GM12878 (cell line): ENCODE results near the gene PCBP4.

Experiments
- CTCF ChIP-seq, 3 experiments: IDR thresholded peaks in 2 of 3; conservative IDR thresholded peaks in 1 of 3; 2 replicates each; pipeline ENCODE4 v1.5.1; 2011; ENCODE audit warnings: low read depth in 3 of 3, low read length in 3 of 3, mild to moderate bottlenecking in 3 of 3, control low read depth in 2 of 3, moderate library complexity in 2 of 3, inconsistent platforms in 1 of 3, mixed read lengths in 1 of 3; ENCODE audit not compliant: control insufficient read depth in 2 of 3, insufficient read depth in 1 of 3; ENCODE audit errors: extremely low read depth in 1 of 3
- E2F4 ChIP-seq: IDR thresholded peaks from 2 replicates; pipeline ENCODE4 v1.6.1; 2012; ENCODE audit warnings: low read depth, low read length, improper control_type of control experiment
- EZH2 ChIP-seq: IDR thresholded peaks from 2 replicates; pipeline ENCODE4 v1.6.1; 2012; ENCODE audit warnings: low read depth, mild to moderate bottlenecking, control low read depth, inconsistent platforms, low read length, borderline replicate concordance; ENCODE audit not compliant: control insufficient read depth
- RELA ChIP-seq: fragments of 450-650 bp; IDR thresholded peaks from 2 replicates; pipeline ENCODE4 v1.8.0; 2014; ENCODE audit warnings: borderline replicate concordance; ENCODE audit not compliant: partially characterized antibody
- SMAD5 ChIP-seq: IDR thresholded peaks from 2 replicates; pipeline ENCODE4 v1.6.1; 2016; ENCODE audit warnings: antibody characterized with exemption, low read depth
- SRF ChIP-seq, 2 experiments: IDR thresholded peaks; 2 replicates each; pipeline ENCODE4 v1.6.1; 2011; ENCODE audit warnings: low read depth in 2 of 2, low read length in 2 of 2, mild to moderate bottlenecking in 1 of 2, moderate library complexity in 1 of 2
- TAF1 ChIP-seq: IDR thresholded peaks from 2 replicates; pipeline ENCODE4 v1.6.1; 2011; ENCODE audit warnings: mild to moderate bottlenecking, low read depth, low read length, borderline replicate concordance
- ZBTB33 ChIP-seq: fragments of 450-650 bp; IDR thresholded peaks from 2 replicates; pipeline ENCODE4 v1.6.1; 2017; ENCODE audit warnings: mild to moderate bottlenecking
- ZNF274 ChIP-seq: IDR thresholded peaks from one replicate; pipeline ENCODE4 v1.8.0; 2011; ENCODE audit not compliant: insufficient read length, insufficient read depth
- ZNF592 ChIP-seq: fragments of 450-650 bp; IDR thresholded peaks from 2 replicates; pipeline ENCODE4 v1.6.1; 2017; ENCODE audit warnings: mild to moderate bottlenecking, moderate library complexity

GRCh38 chr3:52002748-52003147 is 35.5 kb upstream of the PCBP4 start:
- TF ChIP-seq E2F4 (no peak), SMAD5 (no peak), CTCF (IDR thresholded peaks at IDR 0.05 in 2 of 3, conservative IDR thresholded peaks at IDR 0.05 in 1 of 3; ENCODE audit: control insufficient read depth in 2 of 3, extremely low read depth in 1 of 3, insufficient read depth in 1 of 3, low read depth in 3 of 3, low read length in 3 of 3) (no peak), TAF1 (no peak), ZNF274 (no peak), ZNF592 (no peak), RELA (no peak), SRF (IDR thresholded peaks at IDR 0.05; ENCODE audit: low read depth in 2 of 2, low read length in 2 of 2) (no peak), EZH2 (no peak), ZBTB33 (no peak)
